HFFc6 (cell line): ENCODE measurements around the gene RAB35. TPM values are rescaled to one million over a fixed set of nuclear protein-coding genes. Genes with fewer than 3 reads are reported as not detected.

Experiments
- DNase-seq: peaks from one replicate; pipeline ENCODE4 v3.0.0-alpha.2; 2018
- H3K27ac Mint-ChIP-seq: 2 replicates; pipeline ENCODE4 v1.8.0; 2020; ENCODE audit warnings: mild to moderate bottlenecking, mixed read lengths
- H3K27me3 Mint-ChIP-seq: 2 replicates; pipeline ENCODE4 v1.8.0; 2021; ENCODE audit warnings: mild to moderate bottlenecking, moderate library complexity, mixed read lengths; ENCODE audit not compliant: insufficient read depth
- H3K36me3 Mint-ChIP-seq: 2 replicates; pipeline ENCODE4 v1.8.0; 2021; ENCODE audit warnings: low read depth, mixed read lengths
- H3K4me1 Mint-ChIP-seq: 2 replicates; pipeline ENCODE4 v1.8.0; 2020; ENCODE audit warnings: low read depth, mixed read lengths
- H3K4me3 Mint-ChIP-seq: 2 replicates; pipeline ENCODE4 v1.8.0; 2020; ENCODE audit warnings: mild to moderate bottlenecking, moderate library complexity, mixed read lengths
- H3K9me3 Mint-ChIP-seq: 2 replicates; pipeline ENCODE4 v1.8.0; 2020; ENCODE audit warnings: mild to moderate bottlenecking, mixed read lengths
- CTCF ChIP-seq: fragments of 200-600 bp; sonication (generic); IDR thresholded peaks from 2 replicates; pipeline ENCODE4 v1.5.0; 2021; ENCODE audit warnings: antibody characterized with exemption, mild to moderate bottlenecking
- total RNA-seq, 6 experiments: library from RNA; stranded (reverse); fragmentation: NEBNext Ultra II Directional; extraction: Animal tissue kit (Norgen Biotek cat#: 25700); gene quantifications; 2 replicates in 1 of 6; 3 replicates in 5 of 6; pipeline ENCODE4 v1.2.3, GENCODE V29; 2021

Gene RAB35
- total RNA-seq, 6 experiments from 2014 or later = 50.5 to 62.0 (median 55.3) TPM

- Mint-ChIP-seq H3K9me3 (no peaks in the 10 kb centered on the region), H3K4me3 (no peak overlapping the region), H3K27me3 (peaks cover 58% of the 10 kb centered on the region), H3K36me3 (no peaks in the 10 kb centered on the region), H3K27ac (no peak overlapping the region), H3K4me1 (no peaks in the 10 kb centered on the region)
- no peak for DNase-seq
- TF ChIP-seq CTCF = no peak
Observed at GRCh38 chr12:120067901-120068300, 48.7 kb downstream of the RAB35 start.

GRCh38 chr12:120067084-120067869 lies 49.3 kb downstream of the RAB35 start:
- Mint-ChIP-seq H3K36me3 (no peaks in the 10 kb centered on the region), H3K4me1 (no peaks in the 10 kb centered on the region), H3K9me3 (no peaks in the 10 kb centered on the region)

GRCh38 chr12:120066341-120066740 lies 50.2 kb downstream of the RAB35 start:
- TF ChIP-seq CTCF = no peak
- DNase-seq = no peak
- H3K9me3 Mint-ChIP-seq = no peaks in the 10 kb centered on the region
- peaks cover 54% of the 10 kb centered on the region for H3K27me3 Mint-ChIP-seq
- H3K36me3 Mint-ChIP-seq = no peaks in the 10 kb centered on the region
- H3K4me3 Mint-ChIP-seq = no peak overlapping the region
- no peak overlapping the region for H3K27ac Mint-ChIP-seq
- H3K4me1 Mint-ChIP-seq = no peaks in the 10 kb centered on the region

More at GRCh38 chr12:120067084-120067869, 49.3 kb downstream of the RAB35 start:
- peaks cover 61% of the 10 kb centered on the region for H3K27me3 Mint-ChIP-seq
- H3K4me3 Mint-ChIP-seq = no peak overlapping the region
- no peak for TF ChIP-seq CTCF
- no peak overlapping the region for H3K27ac Mint-ChIP-seq
- DNase-seq = no peak

- H3K27ac Mint-ChIP-seq = no peak overlapping the region
- H3K36me3 Mint-ChIP-seq = no peaks in the 10 kb centered on the region
- no peak overlapping the region for H3K4me3 Mint-ChIP-seq
- no peaks in the 10 kb centered on the region for H3K4me1 Mint-ChIP-seq
- H3K9me3 Mint-ChIP-seq = no peaks in the 10 kb centered on the region
- no peak for DNase-seq
- peaks cover 57% of the 10 kb centered on the region for H3K27me3 Mint-ChIP-seq
- TF ChIP-seq CTCF = no peak
Observed at GRCh38 chr12:120065472-120065871, 51.1 kb downstream of the RAB35 start.

- no peak for DNase-seq
- H3K4me1 Mint-ChIP-seq = no peaks in the 10 kb centered on the region
- peaks cover 57% of the 10 kb centered on the region for H3K27me3 Mint-ChIP-seq
- H3K36me3 Mint-ChIP-seq = no peaks in the 10 kb centered on the region
- no peak overlapping the region for H3K4me3 Mint-ChIP-seq
- no peak overlapping the region for H3K27ac Mint-ChIP-seq
- TF ChIP-seq CTCF = no peak
- no peaks in the 10 kb centered on the region for H3K9me3 Mint-ChIP-seq
Observed at GRCh38 chr12:120064054-120064940, 52.3 kb downstream of the RAB35 start.
